ENCODE data around the gene GSG1L2.

DNA sequence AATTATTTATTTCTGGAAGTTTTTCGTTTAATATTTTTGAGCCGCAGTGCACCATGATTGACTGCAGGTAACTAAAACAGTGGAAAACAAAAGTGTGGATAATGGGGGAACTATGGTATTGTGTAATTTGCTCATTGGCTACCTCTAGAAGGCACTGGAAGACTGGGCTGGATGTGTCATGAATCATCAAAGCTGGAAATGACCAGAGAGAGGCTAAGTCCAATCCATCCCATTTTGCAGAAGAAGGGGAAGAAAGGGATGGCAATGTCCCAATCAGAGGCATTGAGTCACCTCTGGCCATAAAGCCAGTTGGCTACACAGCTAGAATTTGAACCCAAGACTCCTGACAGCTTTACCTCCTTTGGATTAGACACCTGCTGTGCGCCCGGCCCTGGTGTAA, 33.2 kb upstream of the GSG1L2 start:
- TF ChIP-seq, protein P1, sequence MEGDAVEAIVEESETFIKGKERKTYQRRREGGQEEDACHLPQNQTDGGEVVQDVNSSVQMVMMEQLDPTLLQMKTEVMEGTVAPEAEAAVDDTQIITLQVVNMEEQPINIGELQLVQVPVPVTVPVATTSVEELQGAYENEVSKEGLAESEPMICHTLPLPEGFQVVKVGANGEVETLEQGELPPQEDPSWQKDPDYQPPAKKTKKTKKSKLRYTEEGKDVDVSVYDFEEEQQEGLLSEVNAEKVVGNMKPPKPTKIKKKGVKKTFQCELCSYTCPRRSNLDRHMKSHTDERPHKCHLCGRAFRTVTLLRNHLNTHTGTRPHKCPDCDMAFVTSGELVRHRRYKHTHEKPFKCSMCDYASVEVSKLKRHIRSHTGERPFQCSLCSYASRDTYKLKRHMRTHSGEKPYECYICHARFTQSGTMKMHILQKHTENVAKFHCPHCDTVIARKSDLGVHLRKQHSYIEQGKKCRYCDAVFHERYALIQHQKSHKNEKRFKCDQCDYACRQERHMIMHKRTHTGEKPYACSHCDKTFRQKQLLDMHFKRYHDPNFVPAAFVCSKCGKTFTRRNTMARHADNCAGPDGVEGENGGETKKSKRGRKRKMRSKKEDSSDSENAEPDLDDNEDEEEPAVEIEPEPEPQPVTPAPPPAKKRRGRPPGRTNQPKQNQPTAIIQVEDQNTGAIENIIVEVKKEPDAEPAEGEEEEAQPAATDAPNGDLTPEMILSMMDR (IDR thresholded peaks at IDR 0.05): no peak
- no peak for TF ChIP-seq POLR2A (IDR thresholded peaks at IDR 0.05)
